Jurkat, Clone E6-1 (cell line): ENCODE results near the gene MYO10.

Experiments used
- DNase-seq: peaks from one replicate; pipeline ENCODE4 v3.0.0-alpha.2; 2011; ENCODE audit warnings: low read depth, low spot score
- H3K4me3 ChIP-seq: 2 replicates; pipeline ENCODE4 v1.5.1; 2011; ENCODE audit warnings: mild to moderate bottlenecking, low read length, control low read depth, moderate library complexity

Gene MYO10

GRCh38 chr5:16944816-16945562 lies 8.9 kb upstream of the MYO10 start:
- no peak overlapping the region for H3K4me3 ChIP-seq
- no peak for DNase-seq

GRCh38 chr5:16943846-16944678 lies 8.0 kb upstream of the MYO10 start:
- no peak overlapping the region for H3K4me3 ChIP-seq
- no peak for DNase-seq

- no peak overlapping the region for H3K4me3 ChIP-seq
- no peak for DNase-seq
Measured at GRCh38 chr5:16937503-16938161, 1.5 kb upstream of the MYO10 start.

GRCh38 chr5:16936989-16937438 lies 926 bp upstream of the MYO10 start:
- no peak overlapping the region for H3K4me3 ChIP-seq
- DNase-seq: no peak

GRCh38 chr5:16935231-16936149 lies 598 bp downstream of the MYO10 start:
- H3K4me3 ChIP-seq: no peak overlapping the region
- DNase-seq: no peak

- DNase-seq: no peak
- H3K4me3 ChIP-seq: no peak overlapping the region
Measured at GRCh38 chr5:16934677-16935153, 1.4 kb downstream of the MYO10 start.

GRCh38 chr5:16934123-16934522 lies 2.0 kb downstream of the MYO10 start:
- DNase-seq: peak; percentile 29
- no peak overlapping the region for H3K4me3 ChIP-seq

GRCh38 chr5:16933337-16933736 lies 2.8 kb downstream of the MYO10 start:
- no peak for DNase-seq
- no peak overlapping the region for H3K4me3 ChIP-seq

- DNase-seq: no peak
- no peak overlapping the region for H3K4me3 ChIP-seq
Measured at GRCh38 chr5:16932401-16932800, 3.7 kb downstream of the MYO10 start.

GRCh38 chr5:16931334-16932110 lies 4.6 kb downstream of the MYO10 start:
- DNase-seq: no peak
- H3K4me3 ChIP-seq: no peak overlapping the region

- DNase-seq: no peak
- no peak overlapping the region for H3K4me3 ChIP-seq
Measured at GRCh38 chr5:16930496-16930895, 5.6 kb downstream of the MYO10 start.

GRCh38 chr5:16929831-16930230 lies 6.3 kb downstream of the MYO10 start:
- no peak for DNase-seq
- no peak overlapping the region for H3K4me3 ChIP-seq

- DNase-seq: no peak
- no peak overlapping the region for H3K4me3 ChIP-seq
Measured at GRCh38 chr5:16929347-16929746, 6.7 kb downstream of the MYO10 start.

- H3K4me3 ChIP-seq: no peak overlapping the region
- DNase-seq: no peak
Measured at GRCh38 chr5:16927613-16928012, 8.5 kb downstream of the MYO10 start.

- H3K4me3 ChIP-seq: no peak overlapping the region
- no peak for DNase-seq
Measured at GRCh38 chr5:16926417-16926816, 9.7 kb downstream of the MYO10 start.

- no peak for DNase-seq
- no peak overlapping the region for H3K4me3 ChIP-seq
Measured at GRCh38 chr5:16924206-16924605, 11.9 kb downstream of the MYO10 start.

- no peak for DNase-seq
- no peak overlapping the region for H3K4me3 ChIP-seq
Measured at GRCh38 chr5:16922430-16922829, 13.7 kb downstream of the MYO10 start.

GRCh38 chr5:16921211-16921610 lies 14.9 kb downstream of the MYO10 start:
- DNase-seq: no peak
- H3K4me3 ChIP-seq: no peak overlapping the region
